ENCODE measurements around the gene MC2R.

Gene MC2R

DNA sequence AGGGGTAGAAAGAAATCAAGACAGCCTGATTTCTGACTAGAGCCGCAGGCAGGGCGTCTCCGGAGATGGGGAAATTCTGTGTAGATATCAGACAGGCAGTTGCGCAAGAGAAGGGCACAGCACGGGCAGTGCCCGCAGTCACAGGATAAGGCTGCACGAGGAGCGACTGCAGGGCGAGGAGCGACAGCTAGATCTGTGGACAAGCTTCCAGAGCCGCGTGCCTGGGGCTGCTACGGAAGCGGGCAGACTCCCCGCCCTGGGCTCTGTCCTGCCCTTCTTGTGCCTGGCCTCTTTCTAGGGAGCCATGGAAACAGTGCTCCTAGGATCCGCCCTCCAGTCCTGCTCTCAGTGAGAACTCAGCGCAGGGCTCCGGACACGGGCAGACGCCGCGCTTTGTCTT, 78.8 kb downstream of the MC2R start:
- TF ChIP-seq, protein P1, sequence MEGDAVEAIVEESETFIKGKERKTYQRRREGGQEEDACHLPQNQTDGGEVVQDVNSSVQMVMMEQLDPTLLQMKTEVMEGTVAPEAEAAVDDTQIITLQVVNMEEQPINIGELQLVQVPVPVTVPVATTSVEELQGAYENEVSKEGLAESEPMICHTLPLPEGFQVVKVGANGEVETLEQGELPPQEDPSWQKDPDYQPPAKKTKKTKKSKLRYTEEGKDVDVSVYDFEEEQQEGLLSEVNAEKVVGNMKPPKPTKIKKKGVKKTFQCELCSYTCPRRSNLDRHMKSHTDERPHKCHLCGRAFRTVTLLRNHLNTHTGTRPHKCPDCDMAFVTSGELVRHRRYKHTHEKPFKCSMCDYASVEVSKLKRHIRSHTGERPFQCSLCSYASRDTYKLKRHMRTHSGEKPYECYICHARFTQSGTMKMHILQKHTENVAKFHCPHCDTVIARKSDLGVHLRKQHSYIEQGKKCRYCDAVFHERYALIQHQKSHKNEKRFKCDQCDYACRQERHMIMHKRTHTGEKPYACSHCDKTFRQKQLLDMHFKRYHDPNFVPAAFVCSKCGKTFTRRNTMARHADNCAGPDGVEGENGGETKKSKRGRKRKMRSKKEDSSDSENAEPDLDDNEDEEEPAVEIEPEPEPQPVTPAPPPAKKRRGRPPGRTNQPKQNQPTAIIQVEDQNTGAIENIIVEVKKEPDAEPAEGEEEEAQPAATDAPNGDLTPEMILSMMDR (IDR thresholded peaks at IDR 0.05), result no peak

DNA sequence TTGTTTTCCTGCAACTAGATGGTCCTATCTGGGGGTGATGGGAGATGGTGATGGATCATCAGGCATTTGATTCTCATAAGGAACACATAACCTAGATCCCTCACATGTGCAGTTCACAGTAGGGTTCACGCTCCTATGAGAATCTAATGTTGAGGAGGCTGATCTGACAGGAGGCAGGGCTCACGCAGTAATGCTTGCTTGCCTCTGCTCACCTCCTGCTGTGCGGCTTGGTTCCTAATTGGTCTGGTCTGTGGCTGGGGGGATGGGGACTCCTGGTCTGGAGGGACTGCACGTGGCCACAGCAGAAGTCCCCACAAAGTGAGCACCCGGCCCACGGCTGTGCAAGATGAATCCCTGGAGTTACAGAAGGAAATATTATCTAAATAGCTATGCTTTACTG, 80.1 kb downstream of the MC2R start:
- TF ChIP-seq, protein P1 (IDR thresholded peaks at IDR 0.05), result no peak

GRCh38 chr18:13834496-13835015, 80.8 kb downstream of the MC2R start:
- TF ChIP-seq, protein P1 (IDR thresholded peaks at IDR 0.05), result no peak

Measured in LNCAP (cell line).